ENCODE measurements around the gene GMEB2. TPM values are rescaled to one million over a fixed set of nuclear protein-coding genes. Genes with fewer than 3 reads are reported as not detected.

GMEB2 gene
- total and polyA plus RNA-seq, 10 of the 15 experiments (the other 5 are each of a cell fraction or from before 2014, with no cell fraction given), result 0.08 to 15.1 (median 6.9) TPM

- TF ChIP-seq USF1 (IDR thresholded peaks at IDR 0.05; ENCODE audit: borderline replicate concordance, extremely low read length, insufficient read depth, low read depth, low read length), result no peak
- no peak for TF ChIP-seq FOXM1 (IDR thresholded peaks at IDR 0.05; ENCODE audit: low read depth, low read length)
- TF ChIP-seq MEF2B (IDR thresholded peaks at IDR 0.05; ENCODE audit: partially characterized antibody, poor library complexity, severe bottlenecking), result peak; percentile 32
- TF ChIP-seq ZBED1 (IDR thresholded peaks at IDR 0.05; ENCODE audit: borderline replicate concordance), result no peak
- peak; percentile 91 for TF ChIP-seq STAT1 (conservative IDR thresholded peaks at IDR 0.05)
- no peak for TF ChIP-seq BMI1 (IDR thresholded peaks at IDR 0.05; ENCODE audit: borderline replicate concordance)
- no peak; the same call in 1 of the 2 replicates for TF ChIP-seq ZNF622 (IDR thresholded peaks at IDR 0.05)
- TF ChIP-seq HDAC6 (IDR thresholded peaks at IDR 0.05; ENCODE audit: unreplicated experiment), result no peak
- peak; percentile 7 for TF ChIP-seq SMC3 (IDR thresholded peaks at IDR 0.05; ENCODE audit: borderline replicate concordance, low read length)
- peak; percentile 89 for TF ChIP-seq SREBF1 (IDR thresholded peaks at IDR 0.05; ENCODE audit: low read length)
- no peak for TF ChIP-seq SMAD1 (IDR thresholded peaks at IDR 0.05; ENCODE audit: low read depth, partially characterized antibody)
- no peak; the same call in none of the 2 replicates for TF ChIP-seq POLR2A (IDR thresholded peaks at IDR 0.05; ENCODE audit: low read depth, low read length)
- TF ChIP-seq CEBPZ (IDR thresholded peaks at IDR 0.05; ENCODE audit: low read depth, low read length), result no peak
- peak; percentile 44; the same call in 1 of the 2 replicates for TF ChIP-seq SMAD5 (IDR thresholded peaks at IDR 0.05; ENCODE audit: low read depth)
- TF ChIP-seq POLR2AphosphoS5 (IDR thresholded peaks at IDR 0.05; ENCODE audit: low read length), result peak; percentile 41; the same call in 1 of the 2 replicates
- TF ChIP-seq TAF1 (IDR thresholded peaks at IDR 0.05; ENCODE audit: borderline replicate concordance, low read depth, low read length), result peak; percentile 81; the same call in 1 of the 2 replicates
- TF ChIP-seq PAX8 (IDR thresholded peaks at IDR 0.05), result no peak
- peak; percentile 65 for TF ChIP-seq E4F1 (IDR thresholded peaks at IDR 0.05; ENCODE audit: borderline replicate concordance, partially characterized antibody)
- peak; percentile 79; the same call in 1 of the 3 replicates for TF ChIP-seq POU2F2 (IDR thresholded peaks at IDR 0.05; ENCODE audit: borderline replicate concordance, low read depth, low read length)
- no peak for TF ChIP-seq SKIL (IDR thresholded peaks at IDR 0.05; ENCODE audit: low read depth, poor library complexity, severe bottlenecking)
- 0 out of 2 replicates have a peak, but pooled peaks have one; percentile 50 for TF ChIP-seq TBL1XR1 (IDR thresholded peaks at IDR 0.05; ENCODE audit: low read depth, low read length)
Observed at GRCh38 chr20:63657937-63658748, 31.2 kb upstream of the GMEB2 start, which contains the start of gene RTEL1 (continued).
